PC-3 (cell line): ENCODE results near the gene QPCTL. TPM values are rescaled to one million over a fixed set of nuclear protein-coding genes. Genes with fewer than 3 reads are reported as not detected.

ENCODE experiments used
- ATAC-seq: fragments of 200-7000 bp; cut with Tn5 transposase; 2 replicates; pipeline ENCODE4 v1.9.1; 2020; ENCODE audit warnings: mild to moderate bottlenecking, moderate library complexity
- BruUV-seq: library from RNA; stranded (reverse); fragments of 400-500 nt; replicated peaks from 2 replicates; lab custom pipeline; 2021; lab: Mats Ljungman, UMichigan
- CTCF ChIA-PET: fragments of 300-600 bp; sonication (Branson Sonifier 250); formaldehyde crosslinking; loops from one replicate; lab custom pipeline; 2022; ENCODE audit warnings: antibody characterized with exemption; lab: Charles Lee
- POLR2A ChIA-PET: fragments of 300-600 bp; sonication (Branson Sonifier 250); formaldehyde crosslinking; loops from one replicate; lab custom pipeline; 2022; ENCODE audit warnings: antibody characterized with exemption; ENCODE audit not compliant: unreplicated experiment; lab: Charles Lee
- DNase-seq: peaks from one replicate; pipeline ENCODE4 v3.0.0-alpha.2; 2015
- H2AFZ ChIP-seq: fragments of 300-600 bp; sonication (generic); 2 replicates; pipeline ENCODE4 v1.6.0; 2016; ENCODE audit warnings: antibody characterized with exemption, low read length
- H3F3A ChIP-seq: fragments of 300-600 bp; sonication (generic); one replicate; pipeline ENCODE4 v1.6.0; 2017; ENCODE audit warnings: antibody characterized with exemption, low read length, control low read depth, mild to moderate bottlenecking; ENCODE audit not compliant: unreplicated experiment
- H3K27ac ChIP-seq: fragments of 300-600 bp; sonication (generic); 2 replicates; pipeline ENCODE4 v1.5.1; 2016; ENCODE audit warnings: mild to moderate bottlenecking, low read length
- H3K27me3 ChIP-seq: fragments of 300-600 bp; sonication (generic); 2 replicates; pipeline ENCODE4 v1.6.1; 2016; ENCODE audit warnings: low read length, mixed read lengths
- H3K36me3 ChIP-seq: fragments of 300-600 bp; sonication (generic); 2 replicates; pipeline ENCODE4 v1.6.1; 2016; ENCODE audit warnings: low read depth, mixed run types, low read length, mixed read lengths
- H3K4me1 ChIP-seq: fragments of 300-600 bp; sonication (generic); 2 replicates; pipeline ENCODE4 v1.5.1; 2016; ENCODE audit warnings: low read length; ENCODE audit not compliant: insufficient read depth
- H3K4me2 ChIP-seq: fragments of 300-600 bp; sonication (generic); 2 replicates; pipeline ENCODE4 v1.6.0; 2016; ENCODE audit warnings: low read length
- H3K4me3 ChIP-seq: fragments of 300-600 bp; sonication (generic); 2 replicates; pipeline ENCODE4 v1.5.1; 2016; ENCODE audit warnings: mild to moderate bottlenecking, low read length, mixed read lengths
- H3K79me2 ChIP-seq: fragments of 300-600 bp; sonication (generic); 2 replicates; pipeline ENCODE4 v1.6.1; 2017; ENCODE audit warnings: low read length, mixed read lengths
- H3K9ac ChIP-seq: fragments of 300-600 bp; sonication (generic); 2 replicates; pipeline ENCODE4 v1.6.0; 2016; ENCODE audit warnings: mild to moderate bottlenecking, low read length
- H3K9me2 ChIP-seq: fragments of 300-600 bp; sonication (generic); replicated peaks from 2 replicates; pipeline ENCODE4 v1.6.1; 2016; ENCODE audit warnings: mixed run types, low read length, mixed read lengths
- H3K9me3 ChIP-seq: fragments of 300-600 bp; sonication (generic); 2 replicates; pipeline ENCODE4 v1.6.1; 2016; ENCODE audit warnings: low read length, mixed read lengths
- H4K20me1 ChIP-seq: fragments of 300-600 bp; sonication (generic); 2 replicates; pipeline ENCODE4 v1.6.1; 2016; ENCODE audit warnings: low read length, mixed read lengths
- EZH2 ChIP-seq: fragments of 300-600 bp; sonication (generic); IDR thresholded peaks from one replicate; pipeline ENCODE4 v1.6.1; 2017; ENCODE audit warnings: antibody characterized with exemption, mild to moderate bottlenecking, low read length; ENCODE audit not compliant: unreplicated experiment
- EZH2phosphoT487 ChIP-seq: fragments of 300-600 bp; sonication (generic); IDR thresholded peaks from 2 replicates; pipeline ENCODE4 v1.6.1; 2018; ENCODE audit warnings: mild to moderate bottlenecking, antibody characterized with exemption, low read length, borderline replicate concordance
- intact Hi-C: fragments of 100-400 bp; cut with micrococcal nuclease; formaldehyde crosslinking; loops from 2 replicates; pipeline ENCODE4 v1.9.0; 2023
- total RNA-seq: library from RNA; depleted of rRNA; stranded (reverse); fragments of >200 nt; gene quantifications from 2 replicates; pipeline ENCODE4 v1.2.3, GENCODE V29; 2014
- TF ChIP-seq, protein P1 (sequence below): fragments of 300-600 bp; sonication (generic); conservative IDR thresholded peaks from 2 replicates; pipeline ENCODE4 v1.5.1; 2017; ENCODE audit warnings: antibody characterized with exemption, low read depth, mild to moderate bottlenecking, low read length

The QPCTL gene
- total RNA-seq, 1 experiment from 2014 or later: 9.8 TPM

DNA sequence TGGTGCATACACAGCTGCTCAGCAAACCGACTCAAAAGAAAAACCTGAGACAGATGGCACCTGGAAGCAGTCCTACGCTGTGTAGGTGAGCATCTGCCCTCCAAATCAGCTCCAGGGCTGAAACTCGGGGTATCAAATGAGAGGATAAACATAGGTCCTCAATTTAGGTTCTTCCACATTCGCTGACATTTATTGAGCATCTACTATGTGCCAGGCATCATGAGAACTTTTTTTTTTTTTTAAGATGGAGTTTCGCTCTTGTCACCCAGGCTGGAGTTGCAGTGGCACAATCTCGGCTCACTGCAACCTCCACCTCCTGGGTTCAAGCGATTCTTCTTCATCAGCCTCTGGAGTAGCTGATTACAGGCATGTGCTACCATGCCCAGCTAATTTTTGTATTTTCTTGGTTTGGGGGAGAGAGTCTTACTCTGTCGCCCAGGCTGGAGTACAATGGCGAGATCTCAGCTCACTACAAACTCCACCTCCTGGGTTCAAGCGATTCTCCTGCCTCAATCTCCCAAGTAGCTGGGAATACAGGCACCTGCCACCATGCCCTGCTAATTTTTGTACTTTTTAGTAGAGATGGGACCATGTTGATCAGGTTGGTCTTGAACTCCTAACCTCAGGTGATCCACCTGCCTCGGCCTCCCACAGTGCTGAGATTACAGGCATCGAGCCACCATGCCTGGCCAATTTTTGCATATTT is 13.4 kb downstream of the QPCTL start:
- H3K9me3 ChIP-seq: no peaks in the 10 kb centered on the region

DNA sequence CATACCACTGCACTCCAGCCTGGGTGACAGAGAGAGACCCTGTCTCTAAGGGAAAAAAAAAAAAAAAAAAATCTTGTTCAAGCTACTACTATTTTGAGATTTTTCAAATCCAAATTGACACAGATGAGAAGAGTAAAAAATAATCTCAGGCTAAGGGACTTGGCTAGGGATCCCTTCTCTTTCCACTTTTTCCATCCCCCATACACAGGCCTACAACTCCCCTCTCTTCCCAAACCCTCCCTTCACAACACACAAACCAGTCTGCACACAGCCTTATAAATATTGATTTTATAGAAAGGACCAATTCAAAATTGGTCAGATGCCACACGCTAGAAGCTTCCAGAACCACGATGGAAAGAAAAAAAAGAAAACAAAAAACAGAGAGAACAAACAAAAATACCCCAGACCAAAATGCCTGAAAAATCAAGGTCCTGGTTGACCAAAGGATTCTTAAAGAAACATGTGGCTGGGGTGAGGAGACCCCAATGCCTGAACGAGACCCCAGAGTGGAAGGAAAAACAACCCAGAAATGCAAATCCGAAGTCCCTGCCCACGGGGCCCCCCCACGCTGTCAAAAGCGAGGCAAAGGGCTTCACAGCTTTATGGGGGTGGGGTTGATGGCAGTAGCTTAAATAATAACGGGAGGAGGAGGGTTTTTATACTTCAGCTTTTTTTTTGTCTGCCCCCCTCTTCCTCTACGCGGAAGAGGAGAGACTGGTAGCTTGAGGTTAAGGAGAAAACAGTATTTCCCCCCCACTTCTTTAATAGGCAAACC is 18.1 kb downstream of the QPCTL start:
- H3K36me3 ChIP-seq: no peaks in the 10 kb centered on the region
- intact Hi-C loops: no loop called here

More for the DNA sequence above, 13.4 kb downstream of the QPCTL start:
- no peaks in the 10 kb centered on the region for H3K9me2 ChIP-seq
- TF ChIP-seq, protein P1, sequence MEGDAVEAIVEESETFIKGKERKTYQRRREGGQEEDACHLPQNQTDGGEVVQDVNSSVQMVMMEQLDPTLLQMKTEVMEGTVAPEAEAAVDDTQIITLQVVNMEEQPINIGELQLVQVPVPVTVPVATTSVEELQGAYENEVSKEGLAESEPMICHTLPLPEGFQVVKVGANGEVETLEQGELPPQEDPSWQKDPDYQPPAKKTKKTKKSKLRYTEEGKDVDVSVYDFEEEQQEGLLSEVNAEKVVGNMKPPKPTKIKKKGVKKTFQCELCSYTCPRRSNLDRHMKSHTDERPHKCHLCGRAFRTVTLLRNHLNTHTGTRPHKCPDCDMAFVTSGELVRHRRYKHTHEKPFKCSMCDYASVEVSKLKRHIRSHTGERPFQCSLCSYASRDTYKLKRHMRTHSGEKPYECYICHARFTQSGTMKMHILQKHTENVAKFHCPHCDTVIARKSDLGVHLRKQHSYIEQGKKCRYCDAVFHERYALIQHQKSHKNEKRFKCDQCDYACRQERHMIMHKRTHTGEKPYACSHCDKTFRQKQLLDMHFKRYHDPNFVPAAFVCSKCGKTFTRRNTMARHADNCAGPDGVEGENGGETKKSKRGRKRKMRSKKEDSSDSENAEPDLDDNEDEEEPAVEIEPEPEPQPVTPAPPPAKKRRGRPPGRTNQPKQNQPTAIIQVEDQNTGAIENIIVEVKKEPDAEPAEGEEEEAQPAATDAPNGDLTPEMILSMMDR: no peak
- TF ChIP-seq EZH2phosphoT487 (no peak), EZH2 (no peak)
- CTCF ChIA-PET: no interaction called here
- ATAC-seq (no peak), DNase-seq (no peak)
- H2AFZ ChIP-seq: no peak overlapping the region
- no peaks in the 10 kb centered on the region for H4K20me1 ChIP-seq
- H3K4me2 ChIP-seq: no peak overlapping the region
- H3K79me2 ChIP-seq: no peaks in the 10 kb centered on the region
- H3K36me3 ChIP-seq: no peaks in the 10 kb centered on the region
- no peaks in the 10 kb centered on the region for H3F3A ChIP-seq
- no peaks in the 10 kb centered on the region for H3K27me3 ChIP-seq
- no peaks in the 10 kb centered on the region for H3K4me1 ChIP-seq
- POLR2A ChIA-PET: no interaction called here
- no TSS peak for BruUV-seq
- no peak overlapping the region for H3K9ac ChIP-seq
- no peak overlapping the region for H3K27ac ChIP-seq
- intact Hi-C loops: no loop called here
- H3K4me3 ChIP-seq: no peak overlapping the region

More for the DNA sequence above, 18.1 kb downstream of the QPCTL start:
- H3F3A ChIP-seq: no peaks in the 10 kb centered on the region
- H3K4me2 ChIP-seq: no peak overlapping the region
- CTCF ChIA-PET: no interaction called here
- ATAC-seq (no peak), DNase-seq (no peak)
- POLR2A ChIA-PET: no interaction called here
- H3K27me3 ChIP-seq: no peaks in the 10 kb centered on the region
- peaks cover 13% of the 10 kb centered on the region for H3K79me2 ChIP-seq
- BruUV-seq: no TSS peak
- no peaks in the 10 kb centered on the region for H3K9me3 ChIP-seq
- no peaks in the 10 kb centered on the region for H3K4me1 ChIP-seq
- H2AFZ ChIP-seq: no peak overlapping the region
- H3K9me2 ChIP-seq: no peaks in the 10 kb centered on the region
- no peak overlapping the region for H3K4me3 ChIP-seq
- H3K27ac ChIP-seq: no peak overlapping the region
- TF ChIP-seq EZH2phosphoT487: no peak
- no peak for TF ChIP-seq EZH2
- TF ChIP-seq, protein P1: no peak
- no peak overlapping the region for H3K9ac ChIP-seq
- no peaks in the 10 kb centered on the region for H4K20me1 ChIP-seq
